ENCODE data around the gene KCNJ16. TPM values are rescaled to one million over a fixed set of nuclear protein-coding genes. Genes with fewer than 3 reads are reported as not detected.
"Not testable (repeated sequence)": the region's sequence is repeated elsewhere in the genome, so short reads cannot be mapped to it uniquely, and the experiment has no call there.

KCNJ16 gene
- under 1 TPM in 1 of 4 donors, not detected in 3; 0.06 TPM for total RNA-seq
- polyA plus RNA-seq = not detected
- long read RNA-seq, donor 1 = 0 reads
- long read RNA-seq, donor 2 = 0 reads
- long read RNA-seq, donor 3 = 0 reads
- long read RNA-seq, donor 4 = 0 reads

DNA sequence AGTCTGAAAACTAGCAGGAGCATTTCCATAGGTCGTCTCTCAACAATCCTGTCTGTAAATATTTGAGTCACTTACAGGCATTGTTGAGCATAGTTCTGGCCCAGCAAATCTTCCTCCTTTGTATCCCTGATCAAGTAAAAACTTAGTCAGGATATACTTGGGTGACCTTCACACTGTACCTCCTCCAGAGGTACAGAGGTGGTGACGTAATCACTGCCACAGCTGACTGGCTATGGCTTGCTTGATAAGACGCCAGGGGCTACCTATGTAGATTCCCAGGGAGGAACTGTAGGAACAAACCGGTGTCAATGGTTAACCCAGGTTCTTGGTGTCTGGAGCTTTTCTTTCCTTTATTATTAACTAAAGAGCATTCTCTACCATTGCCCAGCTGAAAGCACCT is at the start of gene KCNJ16:
Gene KCNJ16 (plus strand): TSS at position 270 of the 400 bp plus-strand sequence. CDS start 56,863 bp downstream, outside the sequence.
- ATAC-seq = no peak
- intact Hi-C loops (cut with DNase I) = no loop called here
- no peaks in the 10 kb centered on the region for H3K9me3 ChIP-seq (ENCODE audit: control insufficient read depth, low read length)
- H3K4me3 ChIP-seq (ENCODE audit: low read length) = no peak within 1 kb of the TSS
- H3K27ac ChIP-seq (ENCODE audit: low read length) = no peak within 1 kb of the TSS
- H3K27me3 ChIP-seq (ENCODE audit: control insufficient read depth, insufficient read depth) = no peaks in the 10 kb centered on the region
- no peaks in the 10 kb centered on the region for H3K4me1 ChIP-seq (ENCODE audit: control insufficient read depth, insufficient read depth, low read length)
- WGBS = 67% methylated on average over 4 of the region's 4 CpGs
- DNase-seq = no peak

DNA sequence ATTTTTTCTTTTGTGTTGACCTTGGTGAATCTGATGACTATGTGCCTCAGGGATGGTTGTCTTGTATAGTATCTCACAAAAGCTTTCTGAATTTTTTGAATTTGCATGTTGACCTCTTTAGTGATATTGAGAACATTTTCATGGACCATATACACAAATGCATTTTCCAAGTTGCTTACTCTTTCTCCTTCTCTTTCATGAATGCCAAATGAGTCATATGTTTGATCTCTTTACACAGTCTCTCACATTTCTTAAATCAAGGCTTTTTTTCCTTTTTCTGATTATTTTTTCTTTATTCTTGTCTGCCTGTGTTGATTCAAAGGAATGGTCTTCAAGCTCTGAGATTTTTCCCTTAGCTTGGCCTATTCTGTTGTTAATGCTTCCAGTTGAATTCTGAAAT is 46.6 kb upstream of the KCNJ16 start:
- no peaks in the 10 kb centered on the region for H3K27me3 ChIP-seq (ENCODE audit: control insufficient read depth, insufficient read depth)
- no peak overlapping the region for H3K4me3 ChIP-seq (ENCODE audit: low read length)
- no peaks in the 10 kb centered on the region for H3K9me3 ChIP-seq (ENCODE audit: control insufficient read depth, low read length)
- H3K27ac ChIP-seq (ENCODE audit: low read length) = no peak overlapping the region
- DNase-seq (no peak), ATAC-seq (no peak)
- intact Hi-C loops (cut with DNase I) = no loop called here
- H3K4me1 ChIP-seq (ENCODE audit: control insufficient read depth, insufficient read depth, low read length) = no peaks in the 10 kb centered on the region

DNA sequence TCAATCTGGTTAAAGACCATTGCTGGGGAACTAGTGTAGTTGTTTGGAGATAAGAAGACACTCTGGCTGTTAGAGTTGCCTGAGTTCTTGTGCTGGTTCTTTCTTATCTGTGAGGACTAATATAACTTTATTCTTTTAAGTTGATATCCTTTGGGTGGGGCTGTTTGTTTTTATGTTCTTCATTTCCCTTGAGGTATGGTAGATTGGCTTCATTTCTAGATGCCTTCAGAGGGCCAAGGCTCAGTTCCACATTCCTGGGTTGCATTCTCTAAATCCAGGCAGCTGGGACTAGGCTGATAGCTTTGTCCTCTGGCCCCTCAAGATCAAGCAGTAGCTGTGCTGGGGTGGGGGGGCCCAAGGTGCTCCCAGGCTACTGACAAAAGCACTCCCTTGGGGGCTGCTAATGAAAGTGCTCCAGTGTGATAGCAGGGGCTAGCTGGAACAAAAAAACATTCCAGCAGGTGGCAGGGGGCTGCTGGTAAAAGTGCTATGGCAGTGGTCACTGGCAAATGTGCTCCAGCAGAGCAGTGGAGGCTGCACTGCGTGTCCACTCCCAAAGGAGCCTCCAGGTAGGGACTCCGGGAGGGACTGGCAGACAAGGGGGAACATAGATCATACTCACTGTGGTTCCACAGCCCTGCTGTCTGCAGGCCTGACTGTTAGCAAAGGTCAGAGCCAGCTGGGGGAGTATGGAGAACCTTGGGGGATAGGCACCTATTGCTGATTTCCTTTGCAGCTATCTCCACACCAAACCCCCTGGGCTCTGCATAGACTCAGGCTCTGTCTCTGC is 45.9 kb upstream of the KCNJ16 start:
- intact Hi-C loops (cut with DNase I) = no loop called here
- H3K27me3 ChIP-seq (ENCODE audit: control insufficient read depth, insufficient read depth) = no peaks in the 10 kb centered on the region
- 97% methylated on average over 2 of the region's 2 CpGs for WGBS

DNA sequence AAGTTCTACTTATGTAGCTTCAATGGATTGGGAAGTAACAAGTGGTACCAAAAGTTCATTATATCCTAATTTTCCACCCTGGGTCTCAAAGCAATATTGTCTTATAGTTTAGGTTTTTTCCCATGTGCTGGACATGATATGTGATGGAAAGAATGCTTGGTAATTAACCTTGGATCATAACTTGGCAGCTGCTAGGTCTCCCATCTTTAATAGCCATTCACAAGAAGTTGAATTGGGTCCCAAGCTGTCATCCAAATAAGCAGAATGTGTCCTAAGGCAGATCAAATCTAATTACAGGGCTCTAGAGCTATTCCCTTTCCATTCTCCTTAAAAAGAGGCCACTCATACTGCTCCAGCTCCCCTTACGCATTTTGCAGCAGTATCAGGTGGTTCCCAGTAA is 44.7 kb upstream of the KCNJ16 start:
- Histone ChIP-seq H3K27me3 (ENCODE audit: control insufficient read depth, insufficient read depth) (no peaks in the 10 kb centered on the region), H3K27ac (ENCODE audit: low read length) (no peak overlapping the region), H3K4me3 (ENCODE audit: low read length) (no peak overlapping the region), H3K9me3 (ENCODE audit: control insufficient read depth, low read length) (no peaks in the 10 kb centered on the region), H3K4me1 (ENCODE audit: control insufficient read depth, insufficient read depth, low read length) (no peaks in the 10 kb centered on the region)
- ATAC-seq (no peak), DNase-seq (no peak)
- intact Hi-C loops (cut with DNase I) = no loop called here
- 94% methylated on average over 1 of the region's 1 CpG for WGBS

More for the DNA sequence above, 45.9 kb upstream of the KCNJ16 start:
- ATAC-seq (peak in 1 of 2 donors; percentile 81), DNase-seq (no peak)
- Histone ChIP-seq H3K4me3 (ENCODE audit: low read length) (no peak overlapping the region), H3K27ac (ENCODE audit: low read length) (no peak overlapping the region), H3K9me3 (ENCODE audit: control insufficient read depth, low read length) (no peaks in the 10 kb centered on the region), H3K4me1 (ENCODE audit: control insufficient read depth, insufficient read depth, low read length) (no peaks in the 10 kb centered on the region)

DNA sequence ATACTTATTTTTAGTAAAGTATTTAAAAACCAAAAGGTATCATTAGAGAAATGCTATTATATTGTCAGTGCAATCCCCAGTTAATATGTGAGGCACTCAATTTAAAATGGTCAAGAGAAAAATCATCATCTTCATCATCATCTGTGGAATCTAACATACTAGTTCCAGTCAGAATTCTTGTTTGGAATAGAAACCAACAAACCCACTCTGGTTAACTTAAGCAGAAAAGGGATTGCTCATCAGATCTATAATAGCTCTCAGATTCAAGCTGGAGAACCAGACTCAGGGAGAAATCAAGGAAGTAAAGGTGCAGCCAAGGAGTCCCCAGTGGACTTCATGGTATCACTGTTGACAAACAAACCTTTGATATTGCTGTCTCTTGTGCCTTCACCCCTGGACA is 43.7 kb upstream of the KCNJ16 start:
- DNase-seq (no peak), ATAC-seq (no peak)
- H3K4me1 ChIP-seq (ENCODE audit: control insufficient read depth, insufficient read depth, low read length) = no peaks in the 10 kb centered on the region
- no peak overlapping the region for H3K27ac ChIP-seq (ENCODE audit: low read length)
- no peaks in the 10 kb centered on the region for H3K27me3 ChIP-seq (ENCODE audit: control insufficient read depth, insufficient read depth)
- H3K4me3 ChIP-seq (ENCODE audit: low read length) = no peak overlapping the region
- no peaks in the 10 kb centered on the region for H3K9me3 ChIP-seq (ENCODE audit: control insufficient read depth, low read length)
- intact Hi-C loops (cut with DNase I) = no loop called here

DNA sequence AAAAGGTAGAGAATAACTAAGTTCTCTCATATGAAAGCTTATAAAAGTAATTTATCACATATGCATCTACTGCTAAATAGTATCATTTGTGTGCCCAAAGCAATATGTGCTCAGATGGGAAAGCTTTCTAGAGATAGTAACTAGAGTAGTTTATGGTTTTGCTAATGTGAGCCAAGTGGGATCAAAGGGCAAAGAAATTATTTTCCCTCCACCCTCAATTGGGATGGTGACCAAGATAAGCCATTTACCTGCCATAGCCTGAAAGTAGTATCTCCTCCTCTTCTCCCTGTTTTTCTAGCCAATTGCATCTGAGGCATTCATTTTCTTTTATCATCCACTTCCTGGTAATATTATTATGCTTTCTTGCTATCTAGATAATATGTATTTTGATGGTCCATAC is 41.9 kb upstream of the KCNJ16 start:
- no peak for DNase-seq
- H3K27me3 ChIP-seq (ENCODE audit: control insufficient read depth, insufficient read depth) = no peaks in the 10 kb centered on the region
- H3K4me1 ChIP-seq (ENCODE audit: control insufficient read depth, insufficient read depth, low read length) = no peaks in the 10 kb centered on the region
- no peak for ATAC-seq
- H3K4me3 ChIP-seq (ENCODE audit: low read length) = no peak overlapping the region
- intact Hi-C loops (cut with DNase I) = no loop called here
- H3K27ac ChIP-seq (ENCODE audit: low read length) = no peak overlapping the region
- no peaks in the 10 kb centered on the region for H3K9me3 ChIP-seq (ENCODE audit: control insufficient read depth, low read length)

DNA sequence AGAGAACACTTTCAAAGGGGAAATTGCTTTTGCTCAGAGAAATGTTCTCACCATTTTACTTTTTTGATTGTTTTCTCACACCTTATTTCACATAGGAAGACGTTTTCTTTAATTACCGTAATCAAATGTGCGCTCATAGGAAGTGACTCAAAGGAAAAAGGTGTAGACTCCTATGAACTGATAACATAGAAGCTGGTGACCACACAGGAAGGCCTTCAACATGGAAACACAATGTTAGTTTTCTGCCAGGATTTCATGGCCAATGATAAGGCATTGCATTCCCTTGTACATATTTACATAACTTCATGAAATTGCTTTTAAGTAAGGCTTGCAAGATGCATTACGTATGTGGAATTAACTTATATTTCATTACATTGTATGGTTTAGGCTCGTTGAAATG is 40.9 kb upstream of the KCNJ16 start:
- DNase-seq (no peak), ATAC-seq (peak; percentile 60 to 94)
- intact Hi-C loops (cut with DNase I) = no loop called here
- H3K27ac ChIP-seq (ENCODE audit: low read length) = no peak overlapping the region
- H3K4me3 ChIP-seq (ENCODE audit: low read length) = no peak overlapping the region
- no peaks in the 10 kb centered on the region for H3K27me3 ChIP-seq (ENCODE audit: control insufficient read depth, insufficient read depth)
- H3K4me1 ChIP-seq (ENCODE audit: control insufficient read depth, insufficient read depth, low read length) = no peaks in the 10 kb centered on the region
- 60% methylated on average over 5 of the region's 5 CpGs for WGBS
- no peaks in the 10 kb centered on the region for H3K9me3 ChIP-seq (ENCODE audit: control insufficient read depth, low read length)

DNA sequence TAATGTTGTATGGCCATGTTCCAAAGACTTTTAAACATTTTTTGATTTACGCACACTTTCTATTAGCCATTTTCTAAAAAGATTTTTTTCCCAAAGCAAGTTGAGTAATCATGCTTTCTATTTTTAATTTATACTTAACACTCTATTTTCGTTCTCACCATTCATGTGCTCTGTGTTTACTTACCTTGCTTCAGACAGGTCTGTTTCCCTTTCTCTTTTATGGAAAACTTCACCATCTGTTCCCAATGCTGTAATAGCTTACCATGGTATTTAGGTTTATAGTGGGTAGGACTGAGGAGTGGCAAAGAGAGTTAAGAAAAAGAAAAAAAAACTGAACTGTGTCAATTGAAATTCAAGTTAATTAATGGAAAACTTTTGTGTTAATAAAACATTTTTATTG is 37.5 kb upstream of the KCNJ16 start:
- H3K9me3 ChIP-seq (ENCODE audit: control insufficient read depth, low read length) = no peaks in the 10 kb centered on the region
- no peak for ATAC-seq
- H3K27me3 ChIP-seq (ENCODE audit: control insufficient read depth, insufficient read depth) = no peaks in the 10 kb centered on the region
- WGBS = 75% methylated on average over 2 of the region's 2 CpGs
- intact Hi-C loops (cut with DNase I) = no loop called here
- H3K4me1 ChIP-seq (ENCODE audit: control insufficient read depth, insufficient read depth, low read length) = no peaks in the 10 kb centered on the region
- H3K4me3 ChIP-seq (ENCODE audit: low read length) = no peak overlapping the region
- no peak overlapping the region for H3K27ac ChIP-seq (ENCODE audit: low read length)
- no peak for DNase-seq

DNA sequence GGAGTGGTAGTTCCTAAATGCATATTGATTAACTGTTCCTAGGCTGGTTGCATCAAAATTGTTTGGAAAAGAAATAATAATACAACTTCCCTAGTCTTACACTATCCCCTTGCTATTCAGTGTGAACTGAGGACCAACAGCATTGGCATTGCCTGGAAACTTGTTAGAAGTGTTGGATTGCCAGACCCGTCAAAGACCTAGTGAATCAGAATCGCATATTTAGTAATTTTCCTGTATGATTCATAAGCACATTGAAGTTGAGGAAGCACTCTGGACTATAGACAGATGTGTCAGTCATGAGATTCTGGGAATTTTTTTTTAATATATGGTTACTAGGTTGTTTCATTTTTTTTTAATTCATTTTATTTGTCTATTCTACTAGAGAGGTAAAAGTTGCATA is 34.7 kb upstream of the KCNJ16 start:
- no peak for DNase-seq
- no peaks in the 10 kb centered on the region for H3K9me3 ChIP-seq (ENCODE audit: control insufficient read depth, low read length)
- intact Hi-C loops (cut with DNase I) = no loop called here
- H3K4me1 ChIP-seq (ENCODE audit: control insufficient read depth, insufficient read depth, low read length) = no peaks in the 10 kb centered on the region
- H3K27me3 ChIP-seq (ENCODE audit: control insufficient read depth, insufficient read depth) = no peaks in the 10 kb centered on the region
- 80% methylated on average over 2 of the region's 2 CpGs for WGBS
- H3K27ac ChIP-seq (ENCODE audit: low read length) = no peak overlapping the region
- peak in 1 of 2 donors; percentile 23 for ATAC-seq
- no peak overlapping the region for H3K4me3 ChIP-seq (ENCODE audit: low read length)

DNA sequence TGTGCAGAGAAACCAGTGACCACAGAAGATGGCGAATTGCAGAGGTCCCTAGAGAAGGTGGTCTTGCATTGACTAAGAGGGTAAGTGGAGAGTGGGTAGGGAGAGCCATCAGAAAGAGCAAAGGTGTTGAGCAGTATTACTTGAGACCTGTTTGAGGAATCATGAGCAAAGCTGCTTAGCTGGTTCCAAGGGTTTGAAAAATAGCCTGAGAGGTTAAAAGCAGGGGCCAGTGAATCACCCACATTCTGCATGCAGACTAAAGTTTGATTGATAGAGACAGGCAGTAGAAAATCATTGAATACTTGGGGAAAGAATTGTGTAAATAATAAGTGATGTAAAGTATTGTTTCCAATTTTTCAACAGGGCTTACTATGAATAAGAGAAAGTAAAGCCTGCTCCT is 34.0 kb upstream of the KCNJ16 start:
- no peaks in the 10 kb centered on the region for H3K9me3 ChIP-seq (ENCODE audit: control insufficient read depth, low read length)
- H3K27me3 ChIP-seq (ENCODE audit: control insufficient read depth, insufficient read depth) = no peaks in the 10 kb centered on the region
- H3K4me3 ChIP-seq (ENCODE audit: low read length) = no peak overlapping the region
- DNase-seq (no peak), ATAC-seq (no peak)
- 94% methylated on average over 1 of the region's 1 CpG for WGBS
- intact Hi-C loops (cut with DNase I) = no loop called here
- no peak overlapping the region for H3K27ac ChIP-seq (ENCODE audit: low read length)
- H3K4me1 ChIP-seq (ENCODE audit: control insufficient read depth, insufficient read depth, low read length) = no peaks in the 10 kb centered on the region

DNA sequence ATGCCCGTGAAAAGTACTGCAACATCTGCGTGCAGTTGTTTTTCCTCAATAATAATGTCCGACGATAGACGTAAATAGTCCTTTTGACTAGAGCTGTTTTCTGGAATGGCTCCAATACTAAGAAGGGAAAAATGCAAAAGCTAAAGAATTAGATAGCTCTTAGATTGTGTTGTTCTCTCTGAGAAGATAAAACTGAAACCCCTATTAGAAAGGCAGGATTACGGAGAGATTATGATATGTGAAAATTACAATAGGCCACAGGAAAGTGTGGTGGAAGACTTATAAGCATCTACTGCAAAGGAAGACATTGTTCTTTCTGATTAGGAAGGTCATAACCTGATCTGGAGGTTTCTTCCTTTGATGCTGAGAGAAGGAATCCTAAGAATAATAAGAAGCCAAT is 33.5 kb upstream of the KCNJ16 start:
- no peaks in the 10 kb centered on the region for H3K27me3 ChIP-seq (ENCODE audit: control insufficient read depth, insufficient read depth)
- H3K9me3 ChIP-seq (ENCODE audit: control insufficient read depth, low read length) = no peaks in the 10 kb centered on the region
- intact Hi-C loops (cut with DNase I) = no loop called here
- no peak overlapping the region for H3K4me3 ChIP-seq (ENCODE audit: low read length)
- no peaks in the 10 kb centered on the region for H3K4me1 ChIP-seq (ENCODE audit: control insufficient read depth, insufficient read depth, low read length)
- 60% methylated on average over 6 of the region's 6 CpGs for WGBS
- no peak overlapping the region for H3K27ac ChIP-seq (ENCODE audit: low read length)
- ATAC-seq (no peak), DNase-seq (no peak)

DNA sequence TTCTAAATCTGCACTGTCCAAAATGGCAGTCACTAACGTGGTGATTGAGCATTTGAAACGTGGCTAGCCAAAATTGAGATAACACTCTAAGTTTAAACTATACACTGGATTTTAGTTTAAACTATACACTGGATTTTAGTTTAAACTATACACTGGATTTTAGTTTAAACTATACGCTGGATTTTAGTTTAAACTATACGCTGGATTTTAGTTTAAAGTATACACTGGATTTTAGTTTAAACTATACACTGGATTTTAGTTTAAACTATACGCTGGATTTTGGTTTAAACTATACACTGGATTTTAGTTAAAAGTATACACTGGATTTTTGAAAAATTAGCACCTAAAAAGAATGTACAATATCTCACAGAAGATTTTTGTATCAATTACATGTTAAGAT is 29.2 kb upstream of the KCNJ16 start:
- intact Hi-C loops (cut with DNase I) = not testable (repeated sequence)

More for the DNA sequence above, 29.2 kb upstream of the KCNJ16 start:
- WGBS = 79% methylated on average over 5 of the region's 5 CpGs
- DNase-seq; H3K27ac ChIP-seq (ENCODE audit: low read length); H3K4me1 ChIP-seq (ENCODE audit: control insufficient read depth, insufficient read depth, low read length); H3K4me3 ChIP-seq (ENCODE audit: low read length); H3K9me3 ChIP-seq (ENCODE audit: control insufficient read depth, low read length); ATAC-seq; H3K27me3 ChIP-seq (ENCODE audit: control insufficient read depth, insufficient read depth): not testable (repeated sequence)

All from right cardiac atrium (tissue), 5 donors.